Liver (tissue), 9 donors: ENCODE data around the gene LRRC28. TPM values are rescaled to one million over a fixed set of nuclear protein-coding genes. Genes with fewer than 3 reads are reported as not detected.

Source experiments
- DNase-seq: peaks from one replicate; pipeline ENCODE4 v3.0.0-alpha.2; 2017; ENCODE audit warnings: low spot score
- H3K27ac ChIP-seq, 2 donors: one replicate each; pipeline ENCODE4 v1.7.0; 2013; ENCODE audit warnings: inconsistent platforms in 2 of 2, low read length in 2 of 2, control low read depth in 1 of 2, low read depth in 1 of 2, mild to moderate bottlenecking in 1 of 2
- H3K27me3 ChIP-seq, 4 donors: one replicate each; pipeline versions ENCODE4 v1.6.1 to v1.7.0; 2013; ENCODE audit warnings: low read length in 3 of 4, inconsistent platforms in 1 of 4, mild to moderate bottlenecking in 1 of 4, moderate library complexity in 1 of 4; ENCODE audit not compliant: control insufficient read depth in 4 of 4, insufficient read depth in 4 of 4
- H3K36me3 ChIP-seq, 4 donors: one replicate each; pipeline versions ENCODE4 v1.6.1 to v1.7.0; 2013; ENCODE audit warnings: low read length in 3 of 4, mild to moderate bottlenecking in 3 of 4, low read depth in 1 of 4, moderate library complexity in 1 of 4; ENCODE audit not compliant: control insufficient read depth in 4 of 4, insufficient read depth in 3 of 4
- H3K4me1 ChIP-seq, 4 donors: one replicate each; pipeline versions ENCODE4 v1.6.1 to v1.7.0; 2013; ENCODE audit warnings: low read length in 3 of 4, mild to moderate bottlenecking in 3 of 4, moderate library complexity in 1 of 4; ENCODE audit not compliant: control insufficient read depth in 4 of 4, insufficient read depth in 4 of 4
- H3K4me3 ChIP-seq, 3 donors: one replicate each; pipeline versions ENCODE4 v1.6.1 to v1.7.0; 2013; ENCODE audit warnings: low read length in 3 of 3, control low read depth in 1 of 3, low read depth in 1 of 3, mild to moderate bottlenecking in 1 of 3
- H3K9ac ChIP-seq, 2 donors: one replicate each; pipeline ENCODE4 v1.7.0; 2013; ENCODE audit warnings: low read length in 2 of 2, mild to moderate bottlenecking in 2 of 2, moderate library complexity in 2 of 2, control low read depth in 1 of 2, low read depth in 1 of 2
- H3K9me3 ChIP-seq, 4 donors: one replicate each; pipeline versions ENCODE4 v1.6.1 to v1.7.0; 2013; ENCODE audit warnings: low read length in 3 of 4; ENCODE audit not compliant: control insufficient read depth in 4 of 4
- EGR1 ChIP-seq, 2 donors: IDR thresholded peaks; 2 replicates each; pipeline ENCODE4 v1.6.1; 2016 to 2018; ENCODE audit warnings: antibody characterized with exemption in 2 of 2, low read depth in 2 of 2
- FOXA1 ChIP-seq: IDR thresholded peaks from 2 replicates; pipeline ENCODE4 v1.6.1; 2016; ENCODE audit warnings: antibody characterized with exemption
- FOXA2 ChIP-seq: IDR thresholded peaks from 2 replicates; pipeline ENCODE4 v1.6.1; 2016; ENCODE audit warnings: antibody characterized with exemption
- GABPA ChIP-seq, 2 donors: IDR thresholded peaks in 1 of 2; conservative IDR thresholded peaks in 1 of 2; 2 replicates each; pipeline ENCODE4 v1.6.1; 2016; ENCODE audit warnings: antibody characterized with exemption in 2 of 2, mild to moderate bottlenecking in 1 of 2, moderate library complexity in 1 of 2
- HNF4A ChIP-seq, 2 donors: conservative IDR thresholded peaks; 2 replicates each; pipeline ENCODE4 v1.6.1; 2016; ENCODE audit warnings: antibody characterized with exemption in 2 of 2, mild to moderate bottlenecking in 2 of 2
- JUND ChIP-seq, 2 donors: IDR thresholded peaks; 2 replicates each; pipeline ENCODE4 v1.6.1; 2016; ENCODE audit warnings: antibody characterized with exemption in 2 of 2
- RAD21 ChIP-seq, 2 donors: IDR thresholded peaks; 2 replicates each; pipeline ENCODE4 v1.6.1; 2016; ENCODE audit warnings: antibody characterized with exemption in 2 of 2, mild to moderate bottlenecking in 2 of 2
- RXRA ChIP-seq, 2 donors: IDR thresholded peaks; 2 replicates each; pipeline ENCODE4 v1.6.1; 2017 to 2018; ENCODE audit warnings: antibody characterized with exemption in 2 of 2, mild to moderate bottlenecking in 1 of 2
- SP1 ChIP-seq: IDR thresholded peaks from 2 replicates; pipeline ENCODE4 v1.6.1; 2018; ENCODE audit warnings: antibody characterized with exemption, mild to moderate bottlenecking
- TAF1 ChIP-seq: conservative IDR thresholded peaks from 2 replicates; pipeline ENCODE4 v1.6.1; 2016; ENCODE audit warnings: antibody characterized with exemption, mild to moderate bottlenecking
- WGBS: extraction: QIAGEN DNeasy Blood & Tissue Kit; methylation state at CpG from one replicate; pipeline ENCODE4 v1.1.7; 2013; 5-methylcytosine and 5-hydroxymethylcytosine counted together
- polyA plus RNA-seq, 2 donors: library from polyadenylated mRNA; stranded (reverse) in 1 of 2; unstranded in 1 of 2; fragments of 200-250 nt in 1 of 2; fragments of >200 nt in 1 of 2; fragmentation: Nextera tagmentation in 1 of 2; extraction: Ambion mirVana in 1 of 2; gene quantifications; one replicate each; pipeline versions ENCODE4 v1.2.1 to v1.2.3, GENCODE V29; 2013 to 2015
- total RNA-seq, 2 donors: library from RNA; depleted of rRNA; stranded (reverse); fragments of >200 nt; gene quantifications; one replicate each; pipeline ENCODE4 v1.2.3, GENCODE V29; 2014
- TF ChIP-seq, protein P1 (sequence below): IDR thresholded peaks from 2 replicates; pipeline ENCODE4 v1.6.1; 2016; ENCODE audit warnings: antibody characterized with exemption
- TF ChIP-seq, protein P2 (sequence below): IDR thresholded peaks from 2 replicates; pipeline ENCODE4 v1.6.1; 2016; ENCODE audit warnings: antibody characterized with exemption
- TF ChIP-seq, protein P3 (sequence below): IDR thresholded peaks from 2 replicates; pipeline ENCODE4 v1.6.1; 2016; ENCODE audit warnings: antibody characterized with exemption, mild to moderate bottlenecking
- TF ChIP-seq, protein P4 (sequence below): fragments of 150-350 bp; IDR thresholded peaks from 2 replicates; pipeline ENCODE4 v1.5.1; 2017; ENCODE audit warnings: improper control_type of control experiment, low read depth, low read length; ENCODE audit not compliant: missing input control
- TF ChIP-seq, protein P5 (sequence below): IDR thresholded peaks from 2 replicates; pipeline ENCODE4 v1.6.1; 2016; ENCODE audit warnings: antibody characterized with exemption
- donor health status: healthy.
- donor health status: healthy.
- donor health status: healthy.
- donor health status: healthy.
- donor health status: healthy.

LRRC28 gene
- total and polyA plus RNA-seq, 4 donors = 15.4 to 46.6 (median 41.0) TPM

DNA sequence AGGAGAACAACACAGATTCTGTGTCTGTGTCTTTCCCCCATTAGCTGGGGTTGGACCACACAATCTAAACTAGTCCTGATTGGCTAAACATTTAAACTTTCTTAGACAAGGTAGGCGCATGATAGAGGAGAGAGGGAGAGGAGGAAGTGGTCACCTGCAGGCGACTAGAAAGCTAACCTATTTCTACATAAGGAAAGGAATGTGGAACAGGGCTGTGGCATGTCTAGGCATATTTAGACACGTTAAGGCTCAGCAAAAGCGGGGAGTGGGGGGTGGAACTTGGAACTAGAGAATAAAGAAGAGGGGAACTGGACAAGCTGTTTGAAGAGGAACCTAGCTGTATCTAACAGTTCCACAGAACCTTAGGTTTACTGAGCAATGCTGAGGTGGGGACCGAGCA, 12.8 kb downstream of the LRRC28 start:
- no peak for TF ChIP-seq TAF1
- TF ChIP-seq GABPA (IDR thresholded peaks at IDR 0.05 in 1 of 2, conservative IDR thresholded peaks at IDR 0.05 in 1 of 2) = no peak
- no peak for TF ChIP-seq FOXA1
- TF ChIP-seq RAD21 (IDR thresholded peaks at IDR 0.05) = no peak
- TF ChIP-seq EGR1 (IDR thresholded peaks at IDR 0.05; ENCODE audit: low read depth in 2 of 2) = no peak
- TF ChIP-seq JUND (IDR thresholded peaks at IDR 0.05) = no peak
- TF ChIP-seq, protein P1, sequence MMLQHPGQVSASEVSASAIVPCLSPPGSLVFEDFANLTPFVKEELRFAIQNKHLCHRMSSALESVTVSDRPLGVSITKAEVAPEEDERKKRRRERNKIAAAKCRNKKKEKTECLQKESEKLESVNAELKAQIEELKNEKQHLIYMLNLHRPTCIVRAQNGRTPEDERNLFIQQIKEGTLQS = no peak
- TF ChIP-seq FOXA2 = no peak
- TF ChIP-seq, protein P2, sequence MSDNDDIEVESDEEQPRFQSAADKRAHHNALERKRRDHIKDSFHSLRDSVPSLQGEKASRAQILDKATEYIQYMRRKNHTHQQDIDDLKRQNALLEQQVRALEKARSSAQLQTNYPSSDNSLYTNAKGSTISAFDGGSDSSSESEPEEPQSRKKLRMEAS = no peak
- TF ChIP-seq RXRA (IDR thresholded peaks at IDR 0.05) = no peak
- TF ChIP-seq, protein P3, sequence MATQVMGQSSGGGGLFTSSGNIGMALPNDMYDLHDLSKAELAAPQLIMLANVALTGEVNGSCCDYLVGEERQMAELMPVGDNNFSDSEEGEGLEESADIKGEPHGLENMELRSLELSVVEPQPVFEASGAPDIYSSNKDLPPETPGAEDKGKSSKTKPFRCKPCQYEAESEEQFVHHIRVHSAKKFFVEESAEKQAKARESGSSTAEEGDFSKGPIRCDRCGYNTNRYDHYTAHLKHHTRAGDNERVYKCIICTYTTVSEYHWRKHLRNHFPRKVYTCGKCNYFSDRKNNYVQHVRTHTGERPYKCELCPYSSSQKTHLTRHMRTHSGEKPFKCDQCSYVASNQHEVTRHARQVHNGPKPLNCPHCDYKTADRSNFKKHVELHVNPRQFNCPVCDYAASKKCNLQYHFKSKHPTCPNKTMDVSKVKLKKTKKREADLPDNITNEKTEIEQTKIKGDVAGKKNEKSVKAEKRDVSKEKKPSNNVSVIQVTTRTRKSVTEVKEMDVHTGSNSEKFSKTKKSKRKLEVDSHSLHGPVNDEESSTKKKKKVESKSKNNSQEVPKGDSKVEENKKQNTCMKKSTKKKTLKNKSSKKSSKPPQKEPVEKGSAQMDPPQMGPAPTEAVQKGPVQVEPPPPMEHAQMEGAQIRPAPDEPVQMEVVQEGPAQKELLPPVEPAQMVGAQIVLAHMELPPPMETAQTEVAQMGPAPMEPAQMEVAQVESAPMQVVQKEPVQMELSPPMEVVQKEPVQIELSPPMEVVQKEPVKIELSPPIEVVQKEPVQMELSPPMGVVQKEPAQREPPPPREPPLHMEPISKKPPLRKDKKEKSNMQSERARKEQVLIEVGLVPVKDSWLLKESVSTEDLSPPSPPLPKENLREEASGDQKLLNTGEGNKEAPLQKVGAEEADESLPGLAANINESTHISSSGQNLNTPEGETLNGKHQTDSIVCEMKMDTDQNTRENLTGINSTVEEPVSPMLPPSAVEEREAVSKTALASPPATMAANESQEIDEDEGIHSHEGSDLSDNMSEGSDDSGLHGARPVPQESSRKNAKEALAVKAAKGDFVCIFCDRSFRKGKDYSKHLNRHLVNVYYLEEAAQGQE = no peak
- TF ChIP-seq SP1 = no peak
- TF ChIP-seq, protein P4, sequence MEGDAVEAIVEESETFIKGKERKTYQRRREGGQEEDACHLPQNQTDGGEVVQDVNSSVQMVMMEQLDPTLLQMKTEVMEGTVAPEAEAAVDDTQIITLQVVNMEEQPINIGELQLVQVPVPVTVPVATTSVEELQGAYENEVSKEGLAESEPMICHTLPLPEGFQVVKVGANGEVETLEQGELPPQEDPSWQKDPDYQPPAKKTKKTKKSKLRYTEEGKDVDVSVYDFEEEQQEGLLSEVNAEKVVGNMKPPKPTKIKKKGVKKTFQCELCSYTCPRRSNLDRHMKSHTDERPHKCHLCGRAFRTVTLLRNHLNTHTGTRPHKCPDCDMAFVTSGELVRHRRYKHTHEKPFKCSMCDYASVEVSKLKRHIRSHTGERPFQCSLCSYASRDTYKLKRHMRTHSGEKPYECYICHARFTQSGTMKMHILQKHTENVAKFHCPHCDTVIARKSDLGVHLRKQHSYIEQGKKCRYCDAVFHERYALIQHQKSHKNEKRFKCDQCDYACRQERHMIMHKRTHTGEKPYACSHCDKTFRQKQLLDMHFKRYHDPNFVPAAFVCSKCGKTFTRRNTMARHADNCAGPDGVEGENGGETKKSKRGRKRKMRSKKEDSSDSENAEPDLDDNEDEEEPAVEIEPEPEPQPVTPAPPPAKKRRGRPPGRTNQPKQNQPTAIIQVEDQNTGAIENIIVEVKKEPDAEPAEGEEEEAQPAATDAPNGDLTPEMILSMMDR = no peak
- TF ChIP-seq, protein P5, sequence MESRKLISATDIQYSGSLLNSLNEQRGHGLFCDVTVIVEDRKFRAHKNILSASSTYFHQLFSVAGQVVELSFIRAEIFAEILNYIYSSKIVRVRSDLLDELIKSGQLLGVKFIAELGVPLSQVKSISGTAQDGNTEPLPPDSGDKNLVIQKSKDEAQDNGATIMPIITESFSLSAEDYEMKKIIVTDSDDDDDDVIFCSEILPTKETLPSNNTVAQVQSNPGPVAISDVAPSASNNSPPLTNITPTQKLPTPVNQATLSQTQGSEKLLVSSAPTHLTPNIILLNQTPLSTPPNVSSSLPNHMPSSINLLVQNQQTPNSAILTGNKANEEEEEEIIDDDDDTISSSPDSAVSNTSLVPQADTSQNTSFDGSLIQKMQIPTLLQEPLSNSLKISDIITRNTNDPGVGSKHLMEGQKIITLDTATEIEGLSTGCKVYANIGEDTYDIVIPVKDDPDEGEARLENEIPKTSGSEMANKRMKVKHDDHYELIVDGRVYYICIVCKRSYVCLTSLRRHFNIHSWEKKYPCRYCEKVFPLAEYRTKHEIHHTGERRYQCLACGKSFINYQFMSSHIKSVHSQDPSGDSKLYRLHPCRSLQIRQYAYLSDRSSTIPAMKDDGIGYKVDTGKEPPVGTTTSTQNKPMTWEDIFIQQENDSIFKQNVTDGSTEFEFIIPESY = no peak
- WGBS = 89% methylated on average over 5 of the region's 5 CpGs
- Histone ChIP-seq H3K9me3 (no peaks in the 10 kb centered on the region), H3K9ac (no peak overlapping the region), H3K36me3 (peaks cover 0 to 6% (median 1%) of the 10 kb centered on the region in 4 donors), H3K27me3 (no peaks in the 10 kb centered on the region), H3K4me1 (peaks cover 3 to 29% (median 19%) of the 10 kb centered on the region in 4 donors), H3K4me3 (no peak overlapping the region), H3K27ac (no peak overlapping the region)
- no peak for DNase-seq

DNA sequence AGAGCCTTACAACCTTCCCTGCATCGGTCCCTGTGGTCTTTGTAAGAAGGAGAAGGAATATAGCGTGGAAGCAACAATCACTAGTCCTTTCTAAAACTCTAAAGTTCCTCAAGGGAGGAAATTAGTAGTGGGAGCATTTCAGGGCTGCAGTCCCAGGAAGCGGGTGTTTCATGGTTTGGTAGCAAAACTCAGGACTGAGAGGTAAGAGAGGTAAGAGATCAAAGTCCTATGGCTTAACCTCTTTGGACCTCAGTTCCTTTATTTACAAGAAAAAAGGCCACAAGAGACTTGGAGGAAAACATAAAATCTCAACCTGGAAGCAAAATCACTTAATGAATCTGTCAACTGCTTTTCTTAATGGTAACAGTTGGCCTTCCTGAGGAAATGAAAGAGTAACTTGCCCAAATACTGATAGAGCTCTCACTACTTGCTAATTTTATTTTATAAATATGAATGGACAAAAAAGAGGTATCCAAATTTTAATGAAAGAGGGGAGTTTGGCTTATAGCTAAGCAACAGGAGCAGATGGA, 14.3 kb downstream of the LRRC28 start:
- TF ChIP-seq, protein P5 = peak; percentile 15
- TF ChIP-seq, protein P3 = no peak
- peak; percentile 55 to 65 for TF ChIP-seq HNF4A (conservative IDR thresholded peaks at IDR 0.05)
- no peak for TF ChIP-seq FOXA2
- TF ChIP-seq RXRA (IDR thresholded peaks at IDR 0.05) = peak in 1 of 2 donors; percentile 26
- Histone ChIP-seq H3K27me3 (no peaks in the 10 kb centered on the region), H3K9ac (no peak overlapping the region), H3K9me3 (no peaks in the 10 kb centered on the region), H3K4me3 (no peak overlapping the region), H3K36me3 (peaks cover 0 to 6% (median 1%) of the 10 kb centered on the region in 4 donors), H3K4me1 (peaks cover 3 to 29% (median 19%) of the 10 kb centered on the region in 4 donors), H3K27ac (peak overlapping the region in 1 of 2 donors; percentile 58)
- WGBS = 77% methylated on average over 3 of the region's 3 CpGs
- no peak for DNase-seq
